Amniotic stem cell (primary cell): ENCODE results near the gene ANKRD28.

Experiments used
- DNase-seq: peaks from one replicate; lab custom pipeline; 2025; lab: John Stamatoyannopoulos, UW

Gene ANKRD28

GRCh38 chr3:15664144-15664543 lies 133.6 kb downstream of the ANKRD28 start:
- DNase-seq, result no peak

DNA sequence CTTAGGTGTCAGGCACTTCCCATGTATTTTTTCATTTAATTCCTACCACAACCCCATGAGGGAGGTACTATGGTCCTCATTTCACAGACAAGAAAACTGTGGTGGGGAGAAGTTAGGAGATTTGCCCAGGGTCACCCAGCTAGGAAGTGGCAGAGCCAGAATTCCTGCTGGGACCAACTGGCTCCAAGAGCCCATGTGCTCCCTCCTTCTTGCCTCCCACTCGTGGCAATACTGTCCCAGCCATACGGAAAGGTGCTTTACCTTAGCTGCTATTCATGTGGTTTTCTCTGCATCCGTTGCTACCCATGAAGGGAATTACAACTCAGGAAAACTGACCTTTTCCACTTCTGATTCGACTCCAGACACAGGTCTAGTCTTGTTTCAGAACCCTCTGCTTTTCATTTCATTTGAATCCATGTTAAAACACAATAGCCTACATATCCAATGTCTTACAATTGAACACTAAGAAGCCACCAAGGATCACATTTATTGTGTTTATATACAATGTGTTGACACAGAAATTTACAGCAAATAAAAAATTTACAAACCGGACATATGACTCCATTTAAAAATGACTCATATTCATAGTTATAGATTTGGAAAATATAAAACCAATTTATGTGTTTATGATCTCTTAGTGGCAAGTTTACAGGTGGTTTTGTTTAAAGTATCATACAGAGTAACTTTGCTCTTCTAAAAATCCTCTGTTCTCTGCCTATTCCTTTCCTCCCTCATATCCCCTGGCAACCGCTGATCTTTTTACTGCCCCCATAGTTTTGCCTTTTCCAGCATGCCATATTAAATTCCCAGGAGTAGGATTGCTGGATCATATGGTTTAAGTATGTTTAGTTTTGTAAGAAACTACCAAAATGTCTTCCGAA lies 137.5 kb downstream of the ANKRD28 start:
- DNase-seq, result no peak

- no peak for DNase-seq
These were observed 138.4 kb downstream of the ANKRD28 start for GRCh38 chr3:15659254-15659975.

GRCh38 chr3:15657016-15657415 lies 140.8 kb downstream of the ANKRD28 start:
- no peak for DNase-seq

GRCh38 chr3:15656342-15656741 lies 141.4 kb downstream of the ANKRD28 start:
- DNase-seq, result no peak

GRCh38 chr3:15654891-15655290 lies 142.9 kb downstream of the ANKRD28 start:
- DNase-seq, result no peak

- no peak for DNase-seq
These were observed 143.7 kb downstream of the ANKRD28 start for GRCh38 chr3:15654127-15654526.

DNA sequence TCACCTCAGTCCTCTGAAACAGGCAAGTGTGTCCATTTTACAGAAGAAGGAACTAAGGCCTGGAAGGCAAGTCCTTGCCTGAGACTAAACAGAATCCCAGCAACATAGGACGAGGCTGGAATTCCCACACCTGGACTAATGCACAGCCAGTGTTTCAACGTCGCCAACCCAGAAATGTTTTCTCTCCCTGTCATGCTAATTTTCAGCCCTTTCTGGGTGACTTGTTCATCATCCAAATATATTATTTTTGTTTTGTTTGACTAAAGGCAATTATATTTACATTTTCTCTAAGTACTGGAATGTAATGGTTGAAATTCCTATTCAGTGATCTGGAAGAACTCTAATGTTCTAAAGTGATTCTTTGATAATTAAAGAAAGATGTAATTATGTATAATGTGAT lies 144.5 kb downstream of the ANKRD28 start:
- DNase-seq, result no peak

GRCh38 chr3:15651396-15651795 lies 146.4 kb downstream of the ANKRD28 start:
- DNase-seq, result no peak

GRCh38 chr3:15649858-15650257 lies 147.9 kb downstream of the ANKRD28 start:
- DNase-seq, result no peak

DNA sequence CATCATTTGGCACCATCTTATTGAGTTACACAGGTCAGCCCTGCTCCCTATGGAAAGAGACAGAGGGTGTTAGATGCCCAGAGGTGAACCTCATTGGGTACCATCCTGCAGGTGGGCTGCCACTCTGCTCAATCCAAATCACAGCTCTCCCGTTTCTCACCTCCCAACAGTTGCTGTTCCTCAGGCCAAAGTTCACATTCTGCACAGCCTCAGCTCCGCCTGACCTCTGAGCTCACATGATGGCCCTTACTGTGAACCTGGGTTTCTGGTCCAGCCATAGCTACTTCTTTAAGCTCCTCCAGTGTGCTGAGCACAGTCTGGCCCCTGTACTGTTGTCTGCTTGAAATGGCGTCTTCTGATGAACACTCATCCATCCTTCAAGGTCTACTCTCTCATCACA lies 148.4 kb downstream of the ANKRD28 start:
- DNase-seq, result no peak

DNA sequence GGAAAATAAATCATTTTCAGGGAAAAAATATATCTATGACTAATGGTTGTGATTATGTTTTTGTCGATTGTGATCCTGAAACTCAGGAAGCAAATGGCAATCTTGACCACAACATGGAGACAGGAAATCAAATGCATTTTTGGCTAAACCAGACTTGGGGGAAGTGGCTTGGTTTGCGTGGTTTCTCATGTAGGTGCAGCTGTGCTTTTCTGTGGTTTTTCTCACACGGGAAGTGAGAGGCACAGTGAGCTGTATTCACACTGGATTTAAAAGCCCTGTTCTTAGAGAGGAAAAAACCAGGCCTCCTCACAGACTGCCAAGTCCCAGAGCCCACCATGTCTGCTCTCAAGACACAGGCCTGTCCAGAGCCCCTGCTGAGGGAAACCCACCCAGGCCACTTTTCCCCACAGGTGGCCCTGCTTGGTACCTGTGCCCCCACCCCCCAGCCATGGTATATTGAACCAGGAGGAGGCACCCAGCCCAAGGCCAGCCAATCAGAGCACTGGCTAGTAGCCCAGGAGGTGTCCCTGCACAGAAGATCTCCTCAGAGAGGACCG lies 150.1 kb downstream of the ANKRD28 start:
- peak; percentile 58 for DNase-seq

GRCh38 chr3:15646851-15647511 lies 150.8 kb downstream of the ANKRD28 start:
- DNase-seq, result peak; percentile 88

- DNase-seq, result peak; percentile 91
These were observed 151.9 kb downstream of the ANKRD28 start for GRCh38 chr3:15645740-15646501.

- no peak for DNase-seq
These were observed 152.5 kb downstream of the ANKRD28 start for GRCh38 chr3:15645246-15645645.

DNA sequence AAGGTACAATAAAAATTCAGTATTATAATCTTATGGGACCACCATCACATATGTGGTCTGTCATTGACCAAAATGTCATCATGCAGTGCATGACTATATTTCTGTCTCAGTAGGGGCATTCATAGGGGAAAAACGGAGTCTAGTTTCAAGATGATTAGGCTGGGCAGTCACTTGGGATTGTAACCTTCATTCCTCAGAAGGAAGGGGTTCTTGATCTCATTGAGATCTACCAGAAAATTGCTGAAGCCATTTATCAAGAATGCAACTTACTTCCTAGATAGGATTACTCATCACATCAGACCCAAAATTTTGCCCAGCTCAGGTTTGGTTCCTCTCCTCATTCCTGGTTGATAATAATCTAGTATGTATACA lies 158.9 kb downstream of the ANKRD28 start:
- DNase-seq, result no peak

GRCh38 chr3:15638193-15638890 lies 159.4 kb downstream of the ANKRD28 start:
- DNase-seq, result no peak

DNA sequence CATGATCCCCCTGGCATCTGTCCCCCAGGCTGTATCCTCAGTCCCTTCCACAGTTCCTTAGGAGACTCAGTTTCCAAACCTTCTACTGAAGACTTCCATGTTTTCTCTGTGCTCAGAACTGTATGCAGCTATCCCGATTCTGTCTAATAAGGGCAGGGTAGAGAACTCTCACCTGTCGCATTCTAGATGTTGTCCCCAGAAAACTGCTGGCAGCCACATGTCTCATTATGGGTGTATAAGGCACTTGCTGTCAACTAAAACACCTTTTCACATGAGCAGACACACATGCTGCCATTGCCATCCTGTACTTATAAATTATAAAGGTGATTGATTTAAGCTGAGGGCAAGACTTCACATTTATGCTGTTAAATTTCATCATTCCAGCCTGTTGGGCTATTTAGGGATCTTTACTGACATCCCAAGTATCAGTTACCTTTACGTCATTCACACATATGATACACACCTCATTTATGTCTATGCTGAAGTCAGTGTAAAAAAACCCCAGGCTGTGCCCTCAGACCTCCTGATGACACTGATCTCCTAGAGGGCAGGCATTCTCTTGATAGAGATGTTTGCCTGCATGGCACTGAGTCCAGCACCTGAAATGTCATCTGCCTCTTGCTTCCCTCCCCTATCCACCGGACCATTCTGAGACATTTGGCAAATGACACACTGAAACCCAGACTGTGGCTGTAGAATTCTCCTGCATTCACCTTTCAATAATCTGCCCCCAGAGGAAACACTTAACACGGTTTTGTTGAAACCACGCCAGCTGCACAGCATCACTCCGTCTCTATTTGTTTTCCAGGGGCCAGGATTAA lies 160.4 kb downstream of the ANKRD28 start:
- no peak for DNase-seq

- peak; percentile 87 for DNase-seq
These were observed 161.6 kb downstream of the ANKRD28 start for GRCh38 chr3:15636028-15636709.
